ENCODE data around the gene CALML3. TPM values are rescaled to one million over a fixed set of nuclear protein-coding genes. Genes with fewer than 3 reads are reported as not detected.

The CALML3 gene
- total RNA-seq, 1 experiment from 2014 or later: not detected

DNA sequence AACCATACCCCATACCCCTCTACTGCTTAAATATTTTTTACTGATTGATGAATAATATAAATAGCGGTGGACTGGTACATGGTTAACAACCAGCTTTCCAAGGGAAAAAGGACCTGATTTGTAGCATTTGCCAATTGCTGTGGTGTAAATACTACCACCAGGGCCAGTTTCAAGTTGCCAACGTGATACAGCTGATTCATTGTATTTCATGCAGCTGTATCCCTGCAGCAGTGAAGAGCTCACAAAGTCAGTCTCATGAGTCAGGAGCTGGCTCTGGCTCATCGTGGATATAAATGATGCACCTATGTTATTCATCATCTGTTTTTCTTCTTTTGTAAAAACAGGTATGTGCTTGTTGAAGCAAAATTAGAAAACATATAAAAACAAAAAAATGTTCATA is 40.6 kb upstream of the CALML3 start:
- Histone ChIP-seq H3K9me3 (ENCODE audit: low read depth, low read length, poor library complexity, severe bottlenecking) (no peaks in the 10 kb centered on the region), H3K27me3 (replicated peaks; ENCODE audit: insufficient read depth, low read depth, low read length, poor library complexity) (no peaks in the 10 kb centered on the region), H3K36me3 (ENCODE audit: insufficient read depth, low read length, poor library complexity, severe bottlenecking) (no peaks in the 10 kb centered on the region), H3K4me1 (ENCODE audit: insufficient read depth, low read length, poor library complexity, severe bottlenecking) (no peaks in the 10 kb centered on the region), H3K27ac (ENCODE audit: low read depth, low read length, poor library complexity, severe bottlenecking) (no peak overlapping the region), H3K4me3 (ENCODE audit: low read depth, low read length, poor library complexity, severe bottlenecking) (no peak overlapping the region)
- DNase-seq (ENCODE audit: low spot score): no peak
- intact Hi-C loops (cut with micrococcal nuclease; ENCODE audit: unreplicated experiment): no loop called here
- TF ChIP-seq, protein P1, sequence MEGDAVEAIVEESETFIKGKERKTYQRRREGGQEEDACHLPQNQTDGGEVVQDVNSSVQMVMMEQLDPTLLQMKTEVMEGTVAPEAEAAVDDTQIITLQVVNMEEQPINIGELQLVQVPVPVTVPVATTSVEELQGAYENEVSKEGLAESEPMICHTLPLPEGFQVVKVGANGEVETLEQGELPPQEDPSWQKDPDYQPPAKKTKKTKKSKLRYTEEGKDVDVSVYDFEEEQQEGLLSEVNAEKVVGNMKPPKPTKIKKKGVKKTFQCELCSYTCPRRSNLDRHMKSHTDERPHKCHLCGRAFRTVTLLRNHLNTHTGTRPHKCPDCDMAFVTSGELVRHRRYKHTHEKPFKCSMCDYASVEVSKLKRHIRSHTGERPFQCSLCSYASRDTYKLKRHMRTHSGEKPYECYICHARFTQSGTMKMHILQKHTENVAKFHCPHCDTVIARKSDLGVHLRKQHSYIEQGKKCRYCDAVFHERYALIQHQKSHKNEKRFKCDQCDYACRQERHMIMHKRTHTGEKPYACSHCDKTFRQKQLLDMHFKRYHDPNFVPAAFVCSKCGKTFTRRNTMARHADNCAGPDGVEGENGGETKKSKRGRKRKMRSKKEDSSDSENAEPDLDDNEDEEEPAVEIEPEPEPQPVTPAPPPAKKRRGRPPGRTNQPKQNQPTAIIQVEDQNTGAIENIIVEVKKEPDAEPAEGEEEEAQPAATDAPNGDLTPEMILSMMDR (conservative IDR thresholded peaks at IDR 0.05; ENCODE audit: low read depth, low read length): no peak
- no peak for TF ChIP-seq EZH2 (IDR thresholded peaks at IDR 0.05; ENCODE audit: borderline replicate concordance, low read depth, low read length, poor library complexity, severe bottlenecking)
- ChIA-PET POLR2A (ENCODE audit: low non-redundant PET) (no interaction called here), CTCF (no interaction called here)
- no TSS peak for BruUV-seq (replicated peaks)

DNA sequence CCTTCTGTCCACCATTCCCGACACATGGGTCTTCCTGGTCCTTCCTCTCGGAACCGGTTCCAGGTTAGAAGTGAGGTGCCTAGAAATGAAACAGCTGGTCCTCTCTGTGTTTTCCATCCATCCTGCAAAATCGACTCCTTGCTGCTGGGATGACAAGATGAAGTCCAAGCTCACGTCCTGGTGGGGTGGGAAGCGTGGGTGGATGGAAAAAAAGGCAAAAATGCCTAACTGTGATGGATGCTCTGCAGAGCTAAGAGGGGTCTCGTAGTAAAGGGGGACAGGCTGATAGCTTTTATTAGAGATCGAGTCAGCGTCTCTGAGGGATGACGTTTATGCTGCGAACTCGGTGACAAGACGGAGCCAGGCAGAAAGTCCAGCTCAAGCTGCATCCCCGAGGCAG is 39.5 kb upstream of the CALML3 start:
- H3K27me3 ChIP-seq (replicated peaks; ENCODE audit: insufficient read depth, low read depth, low read length, poor library complexity): no peaks in the 10 kb centered on the region
- BruUV-seq (replicated peaks): no TSS peak
- POLR2A ChIA-PET (ENCODE audit: low non-redundant PET): no interaction called here
- no peak for TF ChIP-seq EZH2 (IDR thresholded peaks at IDR 0.05; ENCODE audit: borderline replicate concordance, low read depth, low read length, poor library complexity, severe bottlenecking)
- TF ChIP-seq, protein P1 (conservative IDR thresholded peaks at IDR 0.05; ENCODE audit: low read depth, low read length): no peak
- DNase-seq (ENCODE audit: low spot score): no peak
- intact Hi-C loops (cut with micrococcal nuclease; ENCODE audit: unreplicated experiment): no loop called here
- no peak overlapping the region for H3K4me3 ChIP-seq (ENCODE audit: low read depth, low read length, poor library complexity, severe bottlenecking)
- H3K27ac ChIP-seq (ENCODE audit: low read depth, low read length, poor library complexity, severe bottlenecking): no peak overlapping the region
- no peaks in the 10 kb centered on the region for H3K36me3 ChIP-seq (ENCODE audit: insufficient read depth, low read length, poor library complexity, severe bottlenecking)
- H3K9me3 ChIP-seq (ENCODE audit: low read depth, low read length, poor library complexity, severe bottlenecking): no peaks in the 10 kb centered on the region
- CTCF ChIA-PET: no interaction called here
- no peaks in the 10 kb centered on the region for H3K4me1 ChIP-seq (ENCODE audit: insufficient read depth, low read length, poor library complexity, severe bottlenecking)

GRCh38 chr10:5485948-5486852 is 38.6 kb upstream of the CALML3 start:
- CTCF ChIA-PET: no interaction called here
- no TSS peak for BruUV-seq (replicated peaks)
- DNase-seq (ENCODE audit: low spot score): no peak
- intact Hi-C loops (cut with micrococcal nuclease; ENCODE audit: unreplicated experiment): no loop called here
- H3K9me3 ChIP-seq (ENCODE audit: low read depth, low read length, poor library complexity, severe bottlenecking): no peaks in the 10 kb centered on the region
- no peak overlapping the region for H3K27ac ChIP-seq (ENCODE audit: low read depth, low read length, poor library complexity, severe bottlenecking)
- TF ChIP-seq, protein P1 (conservative IDR thresholded peaks at IDR 0.05; ENCODE audit: low read depth, low read length): no peak
- no peaks in the 10 kb centered on the region for H3K27me3 ChIP-seq (replicated peaks; ENCODE audit: insufficient read depth, low read depth, low read length, poor library complexity)
- H3K36me3 ChIP-seq (ENCODE audit: insufficient read depth, low read length, poor library complexity, severe bottlenecking): no peaks in the 10 kb centered on the region
- POLR2A ChIA-PET (ENCODE audit: low non-redundant PET): no interaction called here
- no peak overlapping the region for H3K4me3 ChIP-seq (ENCODE audit: low read depth, low read length, poor library complexity, severe bottlenecking)
- no peaks in the 10 kb centered on the region for H3K4me1 ChIP-seq (ENCODE audit: insufficient read depth, low read length, poor library complexity, severe bottlenecking)

Measured in A673 (cell line).